ENCODE results near the gene OSBPL9. TPM values are rescaled to one million over a fixed set of nuclear protein-coding genes. Genes with fewer than 3 reads are reported as not detected.

The OSBPL9 gene
- total and polyA plus RNA-seq, 2 experiments from 2014 or later, result 82.7 to 102 TPM

DNA sequence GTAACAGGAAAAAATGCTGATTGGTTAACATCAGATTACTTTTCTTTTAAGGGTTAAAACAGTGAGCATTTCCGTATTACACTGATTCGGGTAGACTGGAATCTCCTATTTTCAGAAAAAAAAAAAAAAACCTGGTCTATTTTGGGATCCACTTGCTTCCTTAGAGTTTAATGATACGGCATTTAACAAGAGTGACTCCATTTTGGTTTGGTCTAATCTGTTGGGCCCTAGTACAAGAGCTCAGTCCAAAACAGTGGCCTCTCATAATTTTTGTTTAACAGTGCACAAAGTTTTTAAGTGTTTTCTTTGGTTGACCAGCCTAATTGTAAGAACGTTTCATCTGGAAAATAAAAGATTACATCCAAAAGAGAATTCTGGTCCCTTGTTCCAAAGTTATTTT is 141.4 kb downstream of the OSBPL9 start:
- Histone ChIP-seq H3F3A (replicated peaks; ENCODE audit: low read depth) (no peaks in the 10 kb centered on the region), H3K4me1 (ENCODE audit: insufficient read depth) (no peaks in the 10 kb centered on the region), H3K27me3 (ENCODE audit: insufficient read depth) (no peaks in the 10 kb centered on the region), H3K79me2 (replicated peaks; ENCODE audit: insufficient read depth) (no peaks in the 10 kb centered on the region), H3K27ac (ENCODE audit: low read depth) (no peak overlapping the region), H3K9me2 (ENCODE audit: insufficient read depth) (no peaks in the 10 kb centered on the region), H3K4me3 (no peak overlapping the region), H4K20me1 (replicated peaks; ENCODE audit: insufficient read depth) (no peaks in the 10 kb centered on the region), H2AFZ (no peak overlapping the region), H3K36me3 (ENCODE audit: insufficient read depth) (no peaks in the 10 kb centered on the region; the same call in 1 of the 2 replicates), H3K4me2 (no peak overlapping the region)
- Mint-ChIP-seq H3K27ac (no peak overlapping the region), H3K36me3 (ENCODE audit: low read depth) (peaks cover 3% of the 10 kb centered on the region; the same call in 2 of the 3 replicates), H3K4me3 (no peak overlapping the region), H3K4me1 (no peaks in the 10 kb centered on the region), H3K9me3 (no peaks in the 10 kb centered on the region), H3K27me3 (ENCODE audit: insufficient read depth, low read depth, poor library complexity) (no peaks in the 10 kb centered on the region)
- ATAC-seq (no peak), DNase-seq (ENCODE audit: low spot score) (no peak)
- TF ChIP-seq, protein P1, sequence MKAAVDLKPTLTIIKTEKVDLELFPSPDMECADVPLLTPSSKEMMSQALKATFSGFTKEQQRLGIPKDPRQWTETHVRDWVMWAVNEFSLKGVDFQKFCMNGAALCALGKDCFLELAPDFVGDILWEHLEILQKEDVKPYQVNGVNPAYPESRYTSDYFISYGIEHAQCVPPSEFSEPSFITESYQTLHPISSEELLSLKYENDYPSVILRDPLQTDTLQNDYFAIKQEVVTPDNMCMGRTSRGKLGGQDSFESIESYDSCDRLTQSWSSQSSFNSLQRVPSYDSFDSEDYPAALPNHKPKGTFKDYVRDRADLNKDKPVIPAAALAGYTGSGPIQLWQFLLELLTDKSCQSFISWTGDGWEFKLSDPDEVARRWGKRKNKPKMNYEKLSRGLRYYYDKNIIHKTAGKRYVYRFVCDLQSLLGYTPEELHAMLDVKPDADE (IDR thresholded peaks at IDR 0.05), result no peak
- no peak for TF ChIP-seq STAT1 (IDR thresholded peaks at IDR 0.05; ENCODE audit: unreplicated experiment)
- TF ChIP-seq ZNF331 (CRISPR knock-in tag; IDR thresholded peaks at IDR 0.05; ENCODE audit: low read depth), result no peak
- TF ChIP-seq EZH2phosphoT487 (IDR thresholded peaks at IDR 0.05; ENCODE audit: unreplicated experiment), result no peak

DNA sequence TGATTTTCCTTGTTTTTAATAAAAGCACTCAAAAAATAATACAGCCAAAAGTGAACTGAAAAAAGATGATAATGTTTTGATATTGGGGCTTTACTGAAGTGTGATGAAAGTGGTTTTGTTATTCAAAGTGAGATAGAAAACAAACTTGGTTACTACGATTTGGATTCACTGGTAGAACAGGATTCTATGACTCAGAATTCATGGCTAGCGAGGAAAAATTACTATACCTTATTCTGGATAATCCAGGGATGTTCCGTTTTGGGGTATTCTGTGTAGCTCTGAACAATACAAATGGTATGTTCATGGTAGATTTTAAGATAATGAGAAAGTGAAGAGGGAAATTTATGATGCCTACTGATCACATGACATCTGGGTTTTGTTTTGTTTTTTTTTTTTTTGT is 144.0 kb downstream of the OSBPL9 start:
- Histone ChIP-seq H3K27me3 (ENCODE audit: insufficient read depth) (no peaks in the 10 kb centered on the region), H4K20me1 (replicated peaks; ENCODE audit: insufficient read depth) (no peaks in the 10 kb centered on the region), H3K4me1 (ENCODE audit: insufficient read depth) (no peaks in the 10 kb centered on the region), H3K79me2 (replicated peaks; ENCODE audit: insufficient read depth) (no peaks in the 10 kb centered on the region), H3K4me3 (no peak overlapping the region), H3K4me2 (no peak overlapping the region), H3K27ac (ENCODE audit: low read depth) (no peak overlapping the region), H2AFZ (no peak overlapping the region), H3F3A (replicated peaks; ENCODE audit: low read depth) (no peaks in the 10 kb centered on the region), H3K9me2 (ENCODE audit: insufficient read depth) (no peaks in the 10 kb centered on the region), H3K36me3 (ENCODE audit: insufficient read depth) (peaks cover 2% of the 10 kb centered on the region; the same call in 1 of the 2 replicates)
- peaks cover 7% of the 10 kb centered on the region; the same call in 2 of the 3 replicates for H3K36me3 Mint-ChIP-seq (ENCODE audit: low read depth)
- H3K4me3 Mint-ChIP-seq, result no peak overlapping the region
- H3K27ac Mint-ChIP-seq, result no peak overlapping the region
- ATAC-seq, result no peak
- no peak for DNase-seq (ENCODE audit: low spot score)
- no peaks in the 10 kb centered on the region for H3K4me1 Mint-ChIP-seq
- H3K27me3 Mint-ChIP-seq (ENCODE audit: insufficient read depth, low read depth, poor library complexity), result no peaks in the 10 kb centered on the region
- H3K9me3 Mint-ChIP-seq, result no peaks in the 10 kb centered on the region
- TF ChIP-seq NANOG (IDR thresholded peaks at IDR 0.05; ENCODE audit: borderline replicate concordance) (no peak), STAT1 (IDR thresholded peaks at IDR 0.05; ENCODE audit: unreplicated experiment) (no peak), EZH2 (IDR thresholded peaks at IDR 0.05; ENCODE audit: low read depth, unreplicated experiment) (no peak), EZH2phosphoT487 (IDR thresholded peaks at IDR 0.05; ENCODE audit: unreplicated experiment) (no peak), ZNF114 (CRISPR knock-in tag; IDR thresholded peaks at IDR 0.05) (no peak), POLR2AphosphoS5 (IDR thresholded peaks at IDR 0.05; ENCODE audit: low read depth) (no peak), ZNF331 (CRISPR knock-in tag; IDR thresholded peaks at IDR 0.05; ENCODE audit: low read depth) (no peak), JUNB (IDR thresholded peaks at IDR 0.05; ENCODE audit: unreplicated experiment) (no peak)
- TF ChIP-seq, protein P2, sequence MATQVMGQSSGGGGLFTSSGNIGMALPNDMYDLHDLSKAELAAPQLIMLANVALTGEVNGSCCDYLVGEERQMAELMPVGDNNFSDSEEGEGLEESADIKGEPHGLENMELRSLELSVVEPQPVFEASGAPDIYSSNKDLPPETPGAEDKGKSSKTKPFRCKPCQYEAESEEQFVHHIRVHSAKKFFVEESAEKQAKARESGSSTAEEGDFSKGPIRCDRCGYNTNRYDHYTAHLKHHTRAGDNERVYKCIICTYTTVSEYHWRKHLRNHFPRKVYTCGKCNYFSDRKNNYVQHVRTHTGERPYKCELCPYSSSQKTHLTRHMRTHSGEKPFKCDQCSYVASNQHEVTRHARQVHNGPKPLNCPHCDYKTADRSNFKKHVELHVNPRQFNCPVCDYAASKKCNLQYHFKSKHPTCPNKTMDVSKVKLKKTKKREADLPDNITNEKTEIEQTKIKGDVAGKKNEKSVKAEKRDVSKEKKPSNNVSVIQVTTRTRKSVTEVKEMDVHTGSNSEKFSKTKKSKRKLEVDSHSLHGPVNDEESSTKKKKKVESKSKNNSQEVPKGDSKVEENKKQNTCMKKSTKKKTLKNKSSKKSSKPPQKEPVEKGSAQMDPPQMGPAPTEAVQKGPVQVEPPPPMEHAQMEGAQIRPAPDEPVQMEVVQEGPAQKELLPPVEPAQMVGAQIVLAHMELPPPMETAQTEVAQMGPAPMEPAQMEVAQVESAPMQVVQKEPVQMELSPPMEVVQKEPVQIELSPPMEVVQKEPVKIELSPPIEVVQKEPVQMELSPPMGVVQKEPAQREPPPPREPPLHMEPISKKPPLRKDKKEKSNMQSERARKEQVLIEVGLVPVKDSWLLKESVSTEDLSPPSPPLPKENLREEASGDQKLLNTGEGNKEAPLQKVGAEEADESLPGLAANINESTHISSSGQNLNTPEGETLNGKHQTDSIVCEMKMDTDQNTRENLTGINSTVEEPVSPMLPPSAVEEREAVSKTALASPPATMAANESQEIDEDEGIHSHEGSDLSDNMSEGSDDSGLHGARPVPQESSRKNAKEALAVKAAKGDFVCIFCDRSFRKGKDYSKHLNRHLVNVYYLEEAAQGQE (IDR thresholded peaks at IDR 0.05; ENCODE audit: unreplicated experiment), result no peak
- TF ChIP-seq, protein P3, sequence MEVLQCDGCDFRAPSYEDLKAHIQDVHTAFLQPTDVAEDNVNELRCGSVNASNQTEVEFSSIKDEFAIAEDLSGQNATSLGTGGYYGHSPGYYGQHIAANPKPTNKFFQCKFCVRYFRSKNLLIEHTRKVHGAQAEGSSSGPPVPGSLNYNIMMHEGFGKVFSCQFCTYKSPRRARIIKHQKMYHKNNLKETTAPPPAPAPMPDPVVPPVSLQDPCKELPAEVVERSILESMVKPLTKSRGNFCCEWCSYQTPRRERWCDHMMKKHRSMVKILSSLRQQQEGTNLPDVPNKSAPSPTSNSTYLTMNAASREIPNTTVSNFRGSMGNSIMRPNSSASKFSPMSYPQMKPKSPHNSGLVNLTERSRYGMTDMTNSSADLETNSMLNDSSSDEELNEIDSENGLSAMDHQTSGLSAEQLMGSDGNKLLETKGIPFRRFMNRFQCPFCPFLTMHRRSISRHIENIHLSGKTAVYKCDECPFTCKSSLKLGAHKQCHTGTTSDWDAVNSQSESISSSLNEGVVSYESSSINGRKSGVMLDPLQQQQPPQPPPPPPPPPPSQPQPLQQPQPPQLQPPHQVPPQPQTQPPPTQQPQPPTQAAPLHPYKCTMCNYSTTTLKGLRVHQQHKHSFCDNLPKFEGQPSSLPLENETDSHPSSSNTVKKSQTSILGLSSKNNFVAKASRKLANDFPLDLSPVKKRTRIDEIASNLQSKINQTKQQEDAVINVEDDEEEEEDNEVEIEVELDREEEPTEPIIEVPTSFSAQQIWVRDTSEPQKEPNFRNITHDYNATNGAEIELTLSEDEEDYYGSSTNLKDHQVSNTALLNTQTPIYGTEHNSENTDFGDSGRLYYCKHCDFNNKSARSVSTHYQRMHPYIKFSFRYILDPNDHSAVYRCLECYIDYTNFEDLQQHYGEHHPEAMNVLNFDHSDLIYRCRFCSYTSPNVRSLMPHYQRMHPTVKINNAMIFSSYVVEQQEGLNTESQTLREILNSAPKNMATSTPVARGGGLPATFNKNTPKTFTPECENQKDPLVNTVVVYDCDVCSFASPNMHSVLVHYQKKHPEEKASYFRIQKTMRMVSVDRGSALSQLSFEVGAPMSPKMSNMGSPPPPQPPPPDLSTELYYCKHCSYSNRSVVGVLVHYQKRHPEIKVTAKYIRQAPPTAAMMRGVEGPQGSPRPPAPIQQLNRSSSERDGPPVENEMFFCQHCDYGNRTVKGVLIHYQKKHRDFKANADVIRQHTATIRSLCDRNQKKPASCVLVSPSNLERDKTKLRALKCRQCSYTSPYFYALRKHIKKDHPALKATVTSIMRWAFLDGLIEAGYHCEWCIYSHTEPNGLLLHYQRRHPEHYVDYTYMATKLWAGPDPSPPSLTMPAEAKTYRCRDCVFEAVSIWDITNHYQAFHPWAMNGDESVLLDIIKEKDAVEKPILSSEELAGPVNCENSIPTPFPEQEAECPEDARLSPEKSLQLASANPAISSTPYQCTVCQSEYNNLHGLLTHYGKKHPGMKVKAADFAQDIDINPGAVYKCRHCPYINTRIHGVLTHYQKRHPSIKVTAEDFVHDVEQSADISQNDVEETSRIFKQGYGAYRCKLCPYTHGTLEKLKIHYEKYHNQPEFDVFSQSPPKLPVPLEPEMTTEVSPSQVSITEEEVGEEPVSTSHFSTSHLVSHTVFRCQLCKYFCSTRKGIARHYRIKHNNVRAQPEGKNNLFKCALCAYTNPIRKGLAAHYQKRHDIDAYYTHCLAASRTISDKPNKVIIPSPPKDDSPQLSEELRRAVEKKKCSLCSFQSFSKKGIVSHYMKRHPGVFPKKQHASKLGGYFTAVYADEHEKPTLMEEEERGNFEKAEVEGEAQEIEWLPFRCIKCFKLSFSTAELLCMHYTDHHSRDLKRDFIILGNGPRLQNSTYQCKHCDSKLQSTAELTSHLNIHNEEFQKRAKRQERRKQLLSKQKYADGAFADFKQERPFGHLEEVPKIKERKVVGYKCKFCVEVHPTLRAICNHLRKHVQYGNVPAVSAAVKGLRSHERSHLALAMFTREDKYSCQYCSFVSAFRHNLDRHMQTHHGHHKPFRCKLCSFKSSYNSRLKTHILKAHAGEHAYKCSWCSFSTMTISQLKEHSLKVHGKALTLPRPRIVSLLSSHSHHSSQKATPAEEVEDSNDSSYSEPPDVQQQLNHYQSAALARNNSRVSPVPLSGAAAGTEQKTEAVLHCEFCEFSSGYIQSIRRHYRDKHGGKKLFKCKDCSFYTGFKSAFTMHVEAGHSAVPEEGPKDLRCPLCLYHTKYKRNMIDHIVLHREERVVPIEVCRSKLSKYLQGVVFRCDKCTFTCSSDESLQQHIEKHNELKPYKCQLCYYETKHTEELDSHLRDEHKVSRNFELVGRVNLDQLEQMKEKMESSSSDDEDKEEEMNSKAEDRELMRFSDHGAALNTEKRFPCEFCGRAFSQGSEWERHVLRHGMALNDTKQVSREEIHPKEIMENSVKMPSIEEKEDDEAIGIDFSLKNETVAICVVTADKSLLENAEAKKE (CRISPR knock-in tag; IDR thresholded peaks at IDR 0.05), result no peak
